Liver (tissue), 9 donors: Measurements from ENCODE around the gene SMAD5. TPM values are rescaled to one million over a fixed set of nuclear protein-coding genes. Genes with fewer than 3 reads are reported as not detected.

Experiments
- DNase-seq: peaks from one replicate; pipeline ENCODE4 v3.0.0-alpha.2; 2017; ENCODE audit warnings: low spot score
- H3K27ac ChIP-seq, 2 donors: one replicate each; pipeline ENCODE4 v1.7.0; 2013; ENCODE audit warnings: inconsistent platforms in 2 of 2, low read length in 2 of 2, control low read depth in 1 of 2, low read depth in 1 of 2, mild to moderate bottlenecking in 1 of 2
- H3K27me3 ChIP-seq, 4 donors: one replicate each; pipeline versions ENCODE4 v1.6.1 to v1.7.0; 2013; ENCODE audit warnings: low read length in 3 of 4, inconsistent platforms in 1 of 4, mild to moderate bottlenecking in 1 of 4, moderate library complexity in 1 of 4; ENCODE audit not compliant: control insufficient read depth in 4 of 4, insufficient read depth in 4 of 4
- H3K36me3 ChIP-seq, 4 donors: one replicate each; pipeline versions ENCODE4 v1.6.1 to v1.7.0; 2013; ENCODE audit warnings: low read length in 3 of 4, mild to moderate bottlenecking in 3 of 4, low read depth in 1 of 4, moderate library complexity in 1 of 4; ENCODE audit not compliant: control insufficient read depth in 4 of 4, insufficient read depth in 3 of 4
- H3K4me1 ChIP-seq, 4 donors: one replicate each; pipeline versions ENCODE4 v1.6.1 to v1.7.0; 2013; ENCODE audit warnings: low read length in 3 of 4, mild to moderate bottlenecking in 3 of 4, moderate library complexity in 1 of 4; ENCODE audit not compliant: control insufficient read depth in 4 of 4, insufficient read depth in 4 of 4
- H3K4me3 ChIP-seq, 3 donors: one replicate each; pipeline versions ENCODE4 v1.6.1 to v1.7.0; 2013; ENCODE audit warnings: low read length in 3 of 3, control low read depth in 1 of 3, low read depth in 1 of 3, mild to moderate bottlenecking in 1 of 3
- H3K9ac ChIP-seq, 2 donors: one replicate each; pipeline ENCODE4 v1.7.0; 2013; ENCODE audit warnings: low read length in 2 of 2, mild to moderate bottlenecking in 2 of 2, moderate library complexity in 2 of 2, control low read depth in 1 of 2, low read depth in 1 of 2
- H3K9me3 ChIP-seq, 4 donors: one replicate each; pipeline versions ENCODE4 v1.6.1 to v1.7.0; 2013; ENCODE audit warnings: low read length in 3 of 4; ENCODE audit not compliant: control insufficient read depth in 4 of 4
- CTCF ChIP-seq: fragments of 150-350 bp; IDR thresholded peaks from 2 replicates; pipeline ENCODE4 v1.5.1; 2017; ENCODE audit warnings: improper control_type of control experiment, low read depth, low read length; ENCODE audit not compliant: missing input control
- EGR1 ChIP-seq, 2 donors: IDR thresholded peaks; 2 replicates each; pipeline ENCODE4 v1.6.1; 2016 to 2018; ENCODE audit warnings: antibody characterized with exemption in 2 of 2, low read depth in 2 of 2
- FOXA1 ChIP-seq: IDR thresholded peaks from 2 replicates; pipeline ENCODE4 v1.6.1; 2016; ENCODE audit warnings: antibody characterized with exemption
- FOXA2 ChIP-seq: IDR thresholded peaks from 2 replicates; pipeline ENCODE4 v1.6.1; 2016; ENCODE audit warnings: antibody characterized with exemption
- GABPA ChIP-seq, 2 donors: IDR thresholded peaks in 1 of 2; conservative IDR thresholded peaks in 1 of 2; 2 replicates each; pipeline ENCODE4 v1.6.1; 2016; ENCODE audit warnings: antibody characterized with exemption in 2 of 2, mild to moderate bottlenecking in 1 of 2, moderate library complexity in 1 of 2
- HNF4A ChIP-seq, 2 donors: conservative IDR thresholded peaks; 2 replicates each; pipeline ENCODE4 v1.6.1; 2016; ENCODE audit warnings: antibody characterized with exemption in 2 of 2, mild to moderate bottlenecking in 2 of 2
- HNF4G ChIP-seq: IDR thresholded peaks from 2 replicates; pipeline ENCODE4 v1.6.1; 2016; ENCODE audit warnings: antibody characterized with exemption
- JUND ChIP-seq, 2 donors: IDR thresholded peaks; 2 replicates each; pipeline ENCODE4 v1.6.1; 2016; ENCODE audit warnings: antibody characterized with exemption in 2 of 2
- NR2F2 ChIP-seq: IDR thresholded peaks from 2 replicates; pipeline ENCODE4 v1.6.1; 2016; ENCODE audit warnings: antibody characterized with exemption
- RAD21 ChIP-seq, 2 donors: IDR thresholded peaks; 2 replicates each; pipeline ENCODE4 v1.6.1; 2016; ENCODE audit warnings: antibody characterized with exemption in 2 of 2, mild to moderate bottlenecking in 2 of 2
- REST ChIP-seq: IDR thresholded peaks from 2 replicates; pipeline ENCODE4 v1.6.1; 2016; ENCODE audit warnings: antibody characterized with exemption, mild to moderate bottlenecking
- RXRA ChIP-seq, 2 donors: IDR thresholded peaks; 2 replicates each; pipeline ENCODE4 v1.6.1; 2017 to 2018; ENCODE audit warnings: antibody characterized with exemption in 2 of 2, mild to moderate bottlenecking in 1 of 2
- SP1 ChIP-seq: IDR thresholded peaks from 2 replicates; pipeline ENCODE4 v1.6.1; 2018; ENCODE audit warnings: antibody characterized with exemption, mild to moderate bottlenecking
- TAF1 ChIP-seq: conservative IDR thresholded peaks from 2 replicates; pipeline ENCODE4 v1.6.1; 2016; ENCODE audit warnings: antibody characterized with exemption, mild to moderate bottlenecking
- YY1 ChIP-seq: IDR thresholded peaks from 2 replicates; pipeline ENCODE4 v1.6.1; 2016; ENCODE audit warnings: antibody characterized with exemption, mild to moderate bottlenecking
- WGBS: extraction: QIAGEN DNeasy Blood & Tissue Kit; methylation state at CpG from one replicate; pipeline ENCODE4 v1.1.7; 2013; 5-methylcytosine and 5-hydroxymethylcytosine counted together
- polyA plus RNA-seq, 2 donors: library from polyadenylated mRNA; stranded (reverse) in 1 of 2; unstranded in 1 of 2; fragments of 200-250 nt in 1 of 2; fragments of >200 nt in 1 of 2; fragmentation: Nextera tagmentation in 1 of 2; extraction: Ambion mirVana in 1 of 2; gene quantifications; one replicate each; pipeline versions ENCODE4 v1.2.1 to v1.2.3, GENCODE V29; 2013 to 2015
- total RNA-seq, 2 donors: library from RNA; depleted of rRNA; stranded (reverse); fragments of >200 nt; gene quantifications; one replicate each; pipeline ENCODE4 v1.2.3, GENCODE V29; 2014
- TF ChIP-seq, protein P1 (sequence below): IDR thresholded peaks from 2 replicates; pipeline ENCODE4 v1.6.1; 2016; ENCODE audit warnings: antibody characterized with exemption
- TF ChIP-seq, protein P2 (sequence below): IDR thresholded peaks from 2 replicates; pipeline ENCODE4 v1.6.1; 2016; ENCODE audit warnings: antibody characterized with exemption
- TF ChIP-seq, protein P3 (sequence below): IDR thresholded peaks from 2 replicates; pipeline ENCODE4 v1.6.1; 2016; ENCODE audit warnings: antibody characterized with exemption
- donor health status: healthy.
- donor health status: healthy.
- donor health status: healthy.
- donor health status: healthy.
- donor health status: healthy.

SMAD5 gene
- total and polyA plus RNA-seq, 4 donors: 5.9 to 42.0 (median 16.3) TPM

DNA sequence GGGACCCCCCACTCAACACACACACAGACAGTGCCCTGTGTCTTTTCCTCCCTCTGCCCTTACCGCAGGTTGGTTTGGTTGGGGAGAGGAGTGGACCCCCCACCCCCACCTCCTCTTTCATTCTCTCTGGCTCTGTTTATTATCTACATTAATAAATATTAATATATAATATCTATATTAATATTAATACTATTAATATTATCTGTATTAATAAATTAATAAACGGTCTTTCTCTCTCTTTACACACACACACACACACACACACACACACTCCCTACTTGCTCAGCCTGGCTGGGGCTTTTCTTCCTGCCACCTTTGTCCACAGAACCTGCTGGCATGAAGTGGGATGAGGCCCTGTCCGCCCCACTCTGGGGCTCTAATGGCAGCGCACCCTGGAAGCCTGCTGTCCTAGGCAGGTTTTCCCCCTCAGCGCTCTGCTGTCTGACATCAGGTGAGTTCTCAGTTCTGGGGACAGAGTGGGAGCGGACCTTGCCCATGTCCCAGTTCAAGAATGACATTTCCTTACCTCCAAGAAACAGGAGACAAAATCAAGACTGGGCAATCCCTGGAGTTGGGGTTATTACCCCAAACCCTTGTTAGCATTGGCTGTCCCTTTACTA is 70.8 kb downstream of the SMAD5 start (continued):
- TF ChIP-seq, protein P1, sequence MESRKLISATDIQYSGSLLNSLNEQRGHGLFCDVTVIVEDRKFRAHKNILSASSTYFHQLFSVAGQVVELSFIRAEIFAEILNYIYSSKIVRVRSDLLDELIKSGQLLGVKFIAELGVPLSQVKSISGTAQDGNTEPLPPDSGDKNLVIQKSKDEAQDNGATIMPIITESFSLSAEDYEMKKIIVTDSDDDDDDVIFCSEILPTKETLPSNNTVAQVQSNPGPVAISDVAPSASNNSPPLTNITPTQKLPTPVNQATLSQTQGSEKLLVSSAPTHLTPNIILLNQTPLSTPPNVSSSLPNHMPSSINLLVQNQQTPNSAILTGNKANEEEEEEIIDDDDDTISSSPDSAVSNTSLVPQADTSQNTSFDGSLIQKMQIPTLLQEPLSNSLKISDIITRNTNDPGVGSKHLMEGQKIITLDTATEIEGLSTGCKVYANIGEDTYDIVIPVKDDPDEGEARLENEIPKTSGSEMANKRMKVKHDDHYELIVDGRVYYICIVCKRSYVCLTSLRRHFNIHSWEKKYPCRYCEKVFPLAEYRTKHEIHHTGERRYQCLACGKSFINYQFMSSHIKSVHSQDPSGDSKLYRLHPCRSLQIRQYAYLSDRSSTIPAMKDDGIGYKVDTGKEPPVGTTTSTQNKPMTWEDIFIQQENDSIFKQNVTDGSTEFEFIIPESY: no peak
- TF ChIP-seq RAD21 (IDR thresholded peaks at IDR 0.05): no peak
- no peak for TF ChIP-seq NR2F2
- TF ChIP-seq JUND (IDR thresholded peaks at IDR 0.05): no peak
- no peak for TF ChIP-seq HNF4A (conservative IDR thresholded peaks at IDR 0.05)
- TF ChIP-seq EGR1 (IDR thresholded peaks at IDR 0.05; ENCODE audit: low read depth in 2 of 2): no peak
- no peak for TF ChIP-seq YY1
- TF ChIP-seq RXRA (IDR thresholded peaks at IDR 0.05): no peak
- no peak for TF ChIP-seq GABPA (IDR thresholded peaks at IDR 0.05 in 1 of 2, conservative IDR thresholded peaks at IDR 0.05 in 1 of 2)
- TF ChIP-seq SP1: no peak
- TF ChIP-seq FOXA2: no peak

- no peak overlapping the region for H3K9ac ChIP-seq
- no peak overlapping the region for H3K4me3 ChIP-seq
- H3K9me3 ChIP-seq: no peaks in the 10 kb centered on the region
- no peaks in the 10 kb centered on the region for H3K4me1 ChIP-seq
- 93% methylated on average over 8 of the region's 8 CpGs for WGBS
- no peak overlapping the region for H3K27ac ChIP-seq
- DNase-seq: no peak
- no peak for TF ChIP-seq EGR1 (IDR thresholded peaks at IDR 0.05; ENCODE audit: low read depth in 2 of 2)
- TF ChIP-seq, protein P2, sequence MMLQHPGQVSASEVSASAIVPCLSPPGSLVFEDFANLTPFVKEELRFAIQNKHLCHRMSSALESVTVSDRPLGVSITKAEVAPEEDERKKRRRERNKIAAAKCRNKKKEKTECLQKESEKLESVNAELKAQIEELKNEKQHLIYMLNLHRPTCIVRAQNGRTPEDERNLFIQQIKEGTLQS: no peak
- no peak for TF ChIP-seq NR2F2
- H3K27me3 ChIP-seq: no peaks in the 10 kb centered on the region
- no peaks in the 10 kb centered on the region for H3K36me3 ChIP-seq
Observed at GRCh38 chr5:136205061-136205702, 72.5 kb downstream of the SMAD5 start.

DNA sequence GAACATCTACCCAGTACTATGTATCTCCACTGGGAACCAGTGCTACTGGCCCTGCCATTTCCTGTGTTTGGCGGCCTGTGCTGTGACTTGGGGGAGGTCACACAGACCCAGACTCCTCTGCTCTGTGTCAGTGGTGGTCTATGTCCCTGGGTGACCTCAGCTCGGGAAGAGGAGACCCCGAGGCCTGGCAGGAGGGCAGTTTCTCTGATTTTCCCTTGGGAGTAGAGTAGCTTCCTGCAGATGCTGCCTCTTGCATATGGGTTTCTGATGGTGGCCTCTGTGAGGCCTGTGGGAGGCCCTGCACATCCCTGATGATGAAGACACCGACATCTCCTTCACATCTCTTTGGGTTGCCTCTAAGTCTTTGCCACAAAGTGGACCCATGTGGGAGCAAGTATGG is 73.3 kb downstream of the SMAD5 start:
- H3K9ac ChIP-seq: no peak overlapping the region
- H3K27me3 ChIP-seq: no peaks in the 10 kb centered on the region
- no peak overlapping the region for H3K4me3 ChIP-seq
- no peak for DNase-seq
- TF ChIP-seq TAF1 (no peak), RAD21 (IDR thresholded peaks at IDR 0.05) (no peak), FOXA1 (no peak), CTCF (no peak), HNF4G (no peak), GABPA (IDR thresholded peaks at IDR 0.05 in 1 of 2, conservative IDR thresholded peaks at IDR 0.05 in 1 of 2) (no peak), YY1 (no peak), JUND (IDR thresholded peaks at IDR 0.05) (no peak), NR2F2 (no peak), RXRA (IDR thresholded peaks at IDR 0.05) (no peak), EGR1 (IDR thresholded peaks at IDR 0.05; ENCODE audit: low read depth in 2 of 2) (no peak), REST (no peak), FOXA2 (no peak), SP1 (no peak)
- TF ChIP-seq, protein P2: no peak
- TF ChIP-seq, protein P1: no peak
- TF ChIP-seq, protein P3, sequence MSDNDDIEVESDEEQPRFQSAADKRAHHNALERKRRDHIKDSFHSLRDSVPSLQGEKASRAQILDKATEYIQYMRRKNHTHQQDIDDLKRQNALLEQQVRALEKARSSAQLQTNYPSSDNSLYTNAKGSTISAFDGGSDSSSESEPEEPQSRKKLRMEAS: no peak
- H3K27ac ChIP-seq: no peak overlapping the region
- H3K36me3 ChIP-seq: no peaks in the 10 kb centered on the region
- 89% methylated on average over 4 of the region's 4 CpGs for WGBS
- H3K9me3 ChIP-seq: no peaks in the 10 kb centered on the region
- H3K4me1 ChIP-seq: no peaks in the 10 kb centered on the region
